ENCODE results near the gene PIK3CB.
"Not testable (repeated sequence)": the region's sequence is repeated elsewhere in the genome, so short reads cannot be mapped to it uniquely, and the experiment has no call there.

PIK3CB gene

DNA sequence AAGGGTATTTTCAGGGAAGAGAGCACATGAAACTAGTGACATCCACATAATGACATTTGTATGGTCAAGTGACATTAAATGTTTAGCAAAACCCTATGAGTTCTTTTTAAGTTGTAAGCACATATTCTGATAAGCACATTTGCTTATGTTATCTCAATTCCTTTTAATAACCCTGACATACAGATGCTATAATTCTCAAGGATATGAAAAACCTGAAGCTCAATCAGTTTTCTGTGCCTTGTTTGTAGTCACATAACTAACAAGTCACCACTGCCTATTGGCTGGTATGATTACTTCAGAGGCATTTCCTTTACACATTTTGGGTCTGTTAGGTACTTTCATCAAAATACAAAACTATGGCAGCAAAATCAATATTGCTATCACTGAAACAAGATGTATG lies 152.1 kb downstream of the PIK3CB start:
- no peak for DNase-seq (ENCODE audit: low read depth in 2 of 2)

- DNase-seq (ENCODE audit: low read depth in 2 of 2), result no peak
Observed at GRCh38 chr3:138681463-138682220, 153.1 kb downstream of the PIK3CB start.

GRCh38 chr3:138680974-138681373 lies 153.8 kb downstream of the PIK3CB start:
- not testable (repeated sequence) for DNase-seq (ENCODE audit: low read depth in 2 of 2)

DNA sequence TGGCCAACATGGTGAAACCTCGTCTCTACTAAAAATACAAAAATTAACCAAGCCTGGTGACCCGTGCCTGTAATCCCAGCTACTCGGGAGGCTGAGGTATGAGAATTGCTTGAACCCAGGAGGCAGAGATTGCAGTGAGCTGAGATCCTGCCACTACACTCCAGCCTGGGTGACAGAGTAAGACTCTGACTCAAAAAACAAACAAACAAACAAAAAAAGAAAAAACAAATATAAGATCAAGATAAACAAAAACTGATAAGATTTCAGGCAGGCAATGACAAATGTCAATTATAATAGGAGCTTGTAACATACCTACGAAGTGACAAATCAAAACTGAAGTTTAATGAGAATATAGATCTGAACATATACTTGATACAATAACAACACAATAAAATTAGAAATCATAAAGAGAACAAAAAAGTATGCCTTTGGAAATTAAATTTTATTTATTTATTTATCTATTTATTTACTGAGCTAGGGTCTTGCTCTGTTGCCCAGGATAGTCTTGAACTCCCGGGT lies 155.8 kb downstream of the PIK3CB start:
- DNase-seq (ENCODE audit: low read depth in 2 of 2), result no peak

DNA sequence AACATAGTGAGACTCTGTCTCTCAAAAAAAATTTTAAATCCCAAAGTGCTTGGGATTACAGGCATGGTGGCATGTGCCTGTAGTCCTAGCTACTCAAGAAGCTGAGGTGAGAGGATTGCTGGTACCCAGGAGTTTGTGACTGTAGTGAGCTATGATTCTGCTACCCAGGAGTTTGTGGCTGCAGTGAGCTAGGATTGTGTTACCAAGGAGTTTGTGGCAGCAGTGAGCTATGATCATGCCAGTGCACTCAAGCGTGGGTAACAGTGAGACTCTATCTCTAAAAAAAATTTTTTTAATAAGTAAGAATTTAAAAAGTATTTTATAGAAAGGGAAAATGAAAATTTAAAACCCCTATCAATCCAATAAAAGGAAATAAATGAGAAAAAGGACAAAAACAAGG lies 156.6 kb downstream of the PIK3CB start:
- no peak for DNase-seq (ENCODE audit: low read depth in 2 of 2)

DNA sequence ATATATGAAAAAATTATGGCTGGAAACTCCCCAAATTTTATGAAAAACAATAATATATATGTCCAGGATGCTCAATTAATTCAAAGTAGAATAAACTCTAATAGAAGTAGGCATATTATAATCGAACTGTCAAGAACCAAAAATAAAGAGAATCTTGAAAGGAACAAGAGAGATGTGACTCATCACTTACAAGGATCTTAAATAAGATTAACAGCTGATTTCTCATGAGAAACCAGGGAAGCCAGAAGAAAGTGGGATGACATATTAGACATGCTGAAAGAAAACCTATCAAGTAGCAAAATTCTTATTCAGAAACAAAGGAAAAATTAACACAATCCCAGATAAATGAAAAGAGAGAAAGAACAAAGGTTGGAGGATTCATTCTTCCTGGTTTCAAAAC lies 159.3 kb downstream of the PIK3CB start:
- DNase-seq (ENCODE audit: low read depth in 2 of 2), result no peak

DNA sequence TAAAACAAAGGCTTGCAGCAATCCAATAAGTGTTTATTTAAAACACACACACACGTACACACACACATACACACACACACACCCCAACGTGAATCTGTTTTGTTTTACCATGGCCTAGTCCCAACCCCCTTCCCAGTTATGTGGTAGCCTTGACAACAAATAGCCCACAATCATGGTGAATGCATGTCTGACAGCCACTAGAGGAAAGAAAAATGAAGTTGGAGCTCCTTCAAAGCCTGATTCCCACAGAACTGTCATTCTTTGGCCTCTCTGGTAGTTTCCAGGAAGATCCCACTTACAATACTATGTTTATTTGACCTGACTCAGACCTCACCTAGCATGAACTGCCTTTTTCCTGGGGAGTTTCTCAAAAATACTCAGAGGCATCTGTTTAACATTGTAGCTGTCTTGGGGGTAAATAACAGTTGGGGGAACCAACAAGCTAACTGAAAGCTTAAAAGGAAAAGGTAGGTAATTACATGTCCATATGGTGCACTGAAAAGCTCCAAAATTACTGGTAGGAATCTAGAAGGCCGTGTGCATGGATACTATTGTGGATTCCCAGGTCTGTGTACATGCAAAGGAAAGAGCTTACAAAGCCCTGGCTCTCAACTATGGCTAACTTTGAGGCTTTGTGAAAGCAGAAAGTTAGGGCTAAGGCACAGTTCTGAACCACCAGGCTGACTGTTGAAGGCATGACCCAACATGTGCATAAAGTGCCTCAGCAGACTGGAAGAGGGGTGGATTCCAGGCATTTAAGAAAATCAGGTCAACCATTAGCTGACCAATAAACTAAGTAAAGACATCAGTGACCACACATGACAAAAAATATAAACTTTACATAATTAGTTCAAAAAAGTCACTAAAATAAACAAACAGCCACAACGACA lies 160.8 kb downstream of the PIK3CB start:
- no peak for DNase-seq (ENCODE audit: low read depth in 2 of 2)

- DNase-seq (ENCODE audit: low read depth in 2 of 2), result no peak
Observed at GRCh38 chr3:138670407-138670806, 164.3 kb downstream of the PIK3CB start.

DNA sequence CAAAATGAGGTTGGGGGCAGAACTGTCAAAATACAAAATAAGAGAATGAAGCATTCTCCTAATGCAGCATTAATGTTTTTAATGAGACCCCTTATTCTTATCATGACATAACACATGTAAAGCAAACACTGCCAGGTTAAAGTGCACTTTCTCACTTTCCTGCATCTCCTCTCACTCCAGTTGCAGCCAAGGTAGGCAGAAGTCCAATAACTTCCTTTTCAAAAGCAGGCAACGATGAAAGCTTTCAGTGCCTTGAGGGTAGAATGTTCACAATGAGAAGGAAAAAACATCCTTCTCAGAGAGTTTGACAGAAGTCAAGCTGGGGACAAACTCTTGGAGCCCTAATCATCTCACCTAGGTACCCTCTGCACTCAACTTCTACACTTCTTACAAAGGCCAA lies 166.6 kb downstream of the PIK3CB start:
- DNase-seq (ENCODE audit: low read depth in 2 of 2), result no peak

DNA sequence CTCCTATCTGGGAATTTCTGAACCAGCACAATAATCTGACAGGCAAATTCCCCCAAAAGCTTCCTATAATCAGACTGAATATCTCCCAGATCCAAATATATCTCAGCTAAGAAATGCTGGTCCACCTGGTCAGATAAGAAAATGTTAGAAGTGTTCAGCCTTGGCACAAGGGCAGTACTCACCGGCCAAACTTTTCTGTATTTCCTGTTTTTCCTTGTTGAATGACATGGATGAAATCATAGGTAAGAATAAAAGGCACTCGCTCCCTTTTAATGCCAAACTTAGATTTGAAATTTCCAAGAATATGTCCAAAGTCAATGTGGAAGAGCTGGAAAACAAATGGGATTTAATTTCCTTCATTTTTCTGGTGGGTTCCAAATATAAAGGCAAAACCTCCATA lies 177.2 kb downstream of the PIK3CB start:
- DNase-seq (ENCODE audit: low read depth in 2 of 2), result no peak

- DNase-seq (ENCODE audit: low read depth in 2 of 2), result no peak
Observed at GRCh38 chr3:138653567-138653966, 181.2 kb downstream of the PIK3CB start.

DNA sequence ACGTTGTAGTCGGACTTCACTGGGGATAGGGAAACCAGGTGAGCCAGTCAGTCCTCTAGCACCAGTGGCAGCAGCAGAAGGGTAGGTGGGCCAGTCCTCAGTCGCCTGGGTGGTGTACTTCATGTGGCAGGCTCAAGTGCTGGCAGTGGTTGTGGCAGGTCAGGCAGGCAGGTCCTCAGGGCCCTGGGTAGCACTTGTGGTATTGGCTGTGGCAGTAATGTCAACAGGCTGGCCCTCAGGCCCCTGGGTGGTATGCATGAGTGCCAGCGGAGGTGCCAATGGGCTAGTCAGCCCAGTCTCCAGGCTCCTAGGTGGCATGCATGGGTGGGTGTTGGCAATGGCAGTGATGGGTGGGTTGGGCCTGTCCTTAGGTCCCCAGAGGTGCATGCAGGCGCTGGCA lies 185.6 kb downstream of the PIK3CB start:
- no peak for DNase-seq (ENCODE audit: low read depth in 2 of 2)

DNA sequence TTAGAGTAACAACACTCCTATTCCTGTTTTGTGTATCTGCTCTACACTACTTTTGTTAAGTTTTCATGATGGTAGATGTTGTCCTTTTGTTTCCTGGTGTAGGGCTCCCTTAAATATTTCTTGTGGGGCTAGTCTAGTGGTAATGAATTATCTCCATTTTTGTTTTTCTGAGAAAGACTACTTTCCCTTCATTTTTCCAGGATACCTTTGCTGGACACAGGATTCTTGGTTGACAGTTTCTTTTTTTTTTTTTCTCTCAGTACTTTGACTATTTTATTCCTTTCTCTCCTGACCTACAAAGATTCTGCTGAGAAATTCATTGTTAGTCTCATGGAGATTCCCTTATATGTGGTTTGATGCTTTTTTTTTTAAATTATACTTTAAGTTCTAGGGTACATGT lies 188.2 kb downstream of the PIK3CB start:
- DNase-seq (ENCODE audit: low read depth in 2 of 2), result no peak

DNA sequence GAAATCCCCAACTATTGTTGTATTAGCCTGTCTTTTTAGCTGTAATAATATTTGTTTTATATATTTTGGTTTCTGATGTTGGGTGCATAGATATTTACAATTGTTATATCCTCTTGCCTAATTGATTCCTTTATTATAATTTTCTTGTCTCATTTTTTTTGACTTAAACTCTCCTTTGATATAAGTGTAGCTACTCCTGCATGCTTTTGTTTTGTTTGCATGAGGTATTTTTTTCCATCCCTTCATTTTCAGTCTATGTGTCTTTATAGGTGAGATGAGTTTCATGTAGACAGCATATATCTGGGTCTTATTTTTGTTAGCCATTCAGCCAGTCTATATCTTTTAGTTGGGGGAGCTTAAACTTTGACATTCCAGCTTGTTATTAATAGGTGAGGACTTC lies 188.7 kb downstream of the PIK3CB start:
- DNase-seq (ENCODE audit: low read depth in 2 of 2), result no peak

GRCh38 chr3:138642927-138643253 lies 191.8 kb downstream of the PIK3CB start:
- no peak for DNase-seq (ENCODE audit: low read depth in 2 of 2)

DNA sequence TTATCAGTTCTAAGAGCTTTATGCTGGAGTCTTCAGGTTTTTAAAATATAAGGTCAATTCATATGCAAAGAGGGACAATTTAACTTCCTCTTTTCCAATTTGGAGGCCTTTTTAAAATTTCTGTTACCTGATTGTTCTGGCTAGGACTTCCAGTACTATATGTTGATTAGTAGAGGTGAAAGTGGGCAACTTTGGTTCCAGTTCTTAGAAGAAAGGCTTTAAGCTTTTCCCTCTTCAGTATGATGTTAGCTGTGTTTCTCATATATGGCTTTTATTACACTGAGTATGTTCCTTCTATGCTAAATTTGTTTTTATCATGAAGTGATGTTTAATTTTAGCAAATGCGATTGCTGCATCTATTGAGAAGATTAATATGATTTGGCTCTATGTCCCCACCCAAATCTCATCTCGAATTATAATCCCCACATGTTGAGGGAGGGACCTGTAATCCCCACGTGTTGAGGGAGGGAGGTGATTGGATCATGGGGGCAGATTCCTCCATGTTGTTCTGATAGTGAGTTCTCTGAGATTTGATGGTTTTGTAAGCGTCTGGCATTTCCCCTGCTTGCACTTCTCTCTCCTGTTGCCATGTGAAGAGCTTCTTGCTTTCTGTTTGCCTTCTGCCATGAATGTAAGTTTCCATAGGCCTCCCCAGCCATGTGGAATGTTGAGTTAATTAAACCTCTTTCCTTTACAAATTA lies 192.4 kb downstream of the PIK3CB start:
- DNase-seq (ENCODE audit: low read depth in 2 of 2), result no peak

GRCh38 chr3:138640537-138640936 lies 194.2 kb downstream of the PIK3CB start:
- no peak for DNase-seq (ENCODE audit: low read depth in 2 of 2)

DNA sequence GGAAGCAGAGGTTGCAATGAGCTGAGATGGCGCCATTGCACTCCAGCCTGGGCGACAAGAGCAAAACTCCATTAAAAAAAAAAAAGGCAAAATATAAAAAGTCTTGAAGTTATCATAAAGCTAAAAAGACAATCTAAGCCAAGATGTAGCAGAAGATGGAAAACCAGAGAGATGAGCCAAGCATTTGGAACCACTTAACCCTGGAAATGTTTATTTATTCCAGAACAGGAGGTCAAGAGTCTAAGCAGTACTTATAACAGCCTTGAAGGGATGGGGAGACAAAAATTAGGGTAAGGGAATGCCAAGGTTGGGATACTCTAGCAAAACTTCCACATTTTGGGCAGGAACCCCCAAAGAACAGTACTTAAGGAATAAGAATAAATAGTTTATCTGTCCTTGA lies 196.1 kb downstream of the PIK3CB start:
- DNase-seq (ENCODE audit: low read depth in 2 of 2), result no peak

DNA sequence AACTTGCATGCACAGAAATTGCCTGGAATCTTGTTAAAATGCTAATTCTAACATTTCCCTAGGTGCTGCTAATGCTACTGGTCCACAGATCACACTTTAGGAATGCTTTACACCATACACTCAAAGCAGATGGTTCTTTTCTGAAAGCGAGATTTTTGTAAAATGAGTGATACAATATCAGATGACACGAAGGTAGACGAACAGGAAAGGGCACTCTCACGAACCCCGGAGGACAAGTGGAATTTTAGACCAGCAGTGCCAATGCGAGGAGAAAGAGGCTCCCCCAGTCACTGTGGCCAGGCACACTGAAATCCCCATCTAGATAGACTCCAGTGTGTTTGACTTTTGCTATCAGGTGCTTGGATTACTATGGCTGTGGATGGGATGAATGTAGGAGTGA lies 205.2 kb downstream of the PIK3CB start:
- DNase-seq (ENCODE audit: low read depth in 2 of 2), result no peak

GRCh38 chr3:138625707-138626365 lies 208.9 kb downstream of the PIK3CB start:
- no peak for DNase-seq (ENCODE audit: low read depth in 2 of 2)

- DNase-seq (ENCODE audit: low read depth in 2 of 2), result no peak
Observed at GRCh38 chr3:138624518-138624917, 210.2 kb downstream of the PIK3CB start.

DNA sequence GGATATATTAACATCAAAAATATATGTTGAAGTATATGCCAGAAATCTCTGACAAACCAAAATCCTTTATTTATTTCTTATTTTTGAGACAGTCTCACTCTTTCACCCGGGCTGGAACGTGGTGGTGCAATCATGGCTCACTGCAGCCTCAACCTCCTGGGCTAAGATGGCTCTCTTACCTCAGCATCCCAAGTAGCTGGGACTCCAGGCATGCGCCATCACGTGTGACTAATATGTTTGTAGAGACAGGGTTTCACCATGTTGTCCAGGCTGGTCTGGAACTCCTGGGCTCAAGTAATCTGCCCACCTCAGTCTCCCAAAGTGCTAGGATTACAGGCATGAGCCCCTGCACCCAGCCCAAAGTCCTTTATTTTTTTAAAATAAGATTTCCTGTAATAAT lies 214.3 kb downstream of the PIK3CB start:
- no peak for DNase-seq (ENCODE audit: low read depth in 2 of 2)
